ENCODE data around the gene COL4A2.

COL4A2 gene

GRCh38 chr13:110414931-110415330 lies 107.8 kb downstream of the COL4A2 start:
- Mint-ChIP-seq H3K27me3 (peaks cover 99% of the 10 kb centered on the region), H3K4me3 (no peak overlapping the region), H3K4me1 (peaks cover 22% of the 10 kb centered on the region), H3K9me3 (no peaks in the 10 kb centered on the region), H3K27ac (no peak overlapping the region)
- no peak for ATAC-seq
- DNase-seq = no peak

GRCh38 chr13:110415669-110416068 lies 108.6 kb downstream of the COL4A2 start:
- H3K27ac Mint-ChIP-seq = no peak overlapping the region
- peaks cover 99% of the 10 kb centered on the region for H3K27me3 Mint-ChIP-seq
- ATAC-seq (peak; percentile 65), DNase-seq (no peak)
- no peaks in the 10 kb centered on the region for H3K9me3 Mint-ChIP-seq
- no peak overlapping the region for H3K4me3 Mint-ChIP-seq
- peaks cover 27% of the 10 kb centered on the region for H3K4me1 Mint-ChIP-seq

DNA sequence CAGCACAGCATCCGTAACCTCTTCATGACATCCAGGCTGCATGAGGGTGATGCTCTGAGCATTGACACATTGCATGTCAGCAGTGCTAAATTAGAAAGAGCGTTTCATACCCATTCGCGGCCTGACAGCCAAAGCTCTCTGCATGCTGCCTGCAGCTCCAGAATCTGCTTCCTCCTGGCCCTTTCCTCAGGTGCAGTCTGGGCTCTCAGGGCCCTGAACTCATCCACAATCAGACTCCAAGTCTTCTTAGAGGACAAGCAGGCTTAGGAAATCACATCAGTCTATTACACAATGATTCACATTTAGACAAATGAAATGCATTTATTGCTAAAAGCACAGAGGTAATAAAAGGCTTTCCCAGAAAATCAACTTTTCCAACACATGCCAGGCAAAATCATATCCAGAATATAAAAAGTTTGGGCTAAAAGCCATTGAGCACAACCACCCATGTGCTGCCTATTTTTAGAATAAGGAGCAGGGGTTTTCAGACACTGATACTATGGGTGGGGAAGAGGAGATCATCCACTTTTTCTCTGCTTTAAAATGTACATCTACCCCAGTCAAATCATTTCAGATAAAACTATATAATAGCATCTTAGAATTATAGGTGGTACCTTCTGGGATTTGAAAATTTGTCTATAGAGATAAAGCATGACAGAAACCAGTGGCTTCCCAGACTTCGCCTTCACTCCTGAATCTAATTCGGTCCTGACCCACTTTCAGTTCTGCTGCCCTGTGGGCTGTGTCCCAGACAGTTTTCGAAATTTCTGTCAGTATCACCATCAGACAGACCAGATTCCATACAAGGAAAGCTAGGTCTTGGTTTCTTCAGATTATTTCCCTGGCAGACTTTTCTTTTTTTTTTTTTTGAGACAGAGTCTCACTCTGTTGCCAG lies 109.3 kb downstream of the COL4A2 start:
- Mint-ChIP-seq H3K27me3 (peaks cover 99% of the 10 kb centered on the region), H3K4me1 (peaks cover 34% of the 10 kb centered on the region), H3K4me3 (no peak overlapping the region), H3K9me3 (no peaks in the 10 kb centered on the region), H3K27ac (no peak overlapping the region)
- no peak for ATAC-seq
- DNase-seq = no peak

- peaks cover 40% of the 10 kb centered on the region for H3K4me1 Mint-ChIP-seq
- H3K27me3 Mint-ChIP-seq = peaks cover 98% of the 10 kb centered on the region
- no peak overlapping the region for H3K4me3 Mint-ChIP-seq
- ATAC-seq (no peak), DNase-seq (no peak)
- H3K9me3 Mint-ChIP-seq = no peaks in the 10 kb centered on the region
- no peak overlapping the region for H3K27ac Mint-ChIP-seq
Measured at GRCh38 chr13:110418944-110419343, 111.9 kb downstream of the COL4A2 start.

- DNase-seq = no peak
- no peak for ATAC-seq
Measured at GRCh38 chr13:110419381-110419791, 112.3 kb downstream of the COL4A2 start.

GRCh38 chr13:110419946-110420345 lies 112.9 kb downstream of the COL4A2 start:
- ATAC-seq = no peak
- Mint-ChIP-seq H3K27ac (no peak overlapping the region), H3K27me3 (peaks cover 98% of the 10 kb centered on the region), H3K4me1 (peaks cover 40% of the 10 kb centered on the region), H3K9me3 (no peaks in the 10 kb centered on the region), H3K4me3 (no peak overlapping the region)
- no peak for DNase-seq

More at GRCh38 chr13:110419381-110419791, 112.3 kb downstream of the COL4A2 start:
- Mint-ChIP-seq H3K4me3 (no peak overlapping the region), H3K4me1 (peaks cover 40% of the 10 kb centered on the region), H3K9me3 (no peaks in the 10 kb centered on the region), H3K27me3 (peaks cover 98% of the 10 kb centered on the region), H3K27ac (no peak overlapping the region)

DNA sequence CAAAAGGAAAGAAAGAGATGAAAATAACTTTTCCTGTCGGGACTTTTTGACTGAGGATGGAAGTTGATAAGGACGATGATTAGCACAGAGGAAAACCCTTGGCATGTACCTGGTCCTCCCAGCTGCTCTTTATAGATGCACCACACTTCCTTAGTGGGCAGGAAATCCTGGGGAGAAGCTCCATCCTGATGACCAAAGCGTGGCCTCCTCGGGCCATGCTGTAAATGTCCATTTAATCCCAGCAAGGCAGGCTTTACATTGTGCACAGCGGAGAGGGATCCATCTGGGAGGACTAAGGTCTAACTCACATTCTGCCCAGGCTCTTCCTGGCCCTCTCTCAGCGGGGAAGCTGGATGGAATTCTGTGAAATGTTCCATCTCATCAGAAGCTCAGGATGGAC lies 113.5 kb downstream of the COL4A2 start:
- Mint-ChIP-seq H3K27ac (no peak overlapping the region), H3K9me3 (no peaks in the 10 kb centered on the region), H3K4me3 (no peak overlapping the region), H3K27me3 (peaks cover 99% of the 10 kb centered on the region), H3K4me1 (peaks cover 38% of the 10 kb centered on the region)
- no peak for ATAC-seq
- no peak for DNase-seq

DNA sequence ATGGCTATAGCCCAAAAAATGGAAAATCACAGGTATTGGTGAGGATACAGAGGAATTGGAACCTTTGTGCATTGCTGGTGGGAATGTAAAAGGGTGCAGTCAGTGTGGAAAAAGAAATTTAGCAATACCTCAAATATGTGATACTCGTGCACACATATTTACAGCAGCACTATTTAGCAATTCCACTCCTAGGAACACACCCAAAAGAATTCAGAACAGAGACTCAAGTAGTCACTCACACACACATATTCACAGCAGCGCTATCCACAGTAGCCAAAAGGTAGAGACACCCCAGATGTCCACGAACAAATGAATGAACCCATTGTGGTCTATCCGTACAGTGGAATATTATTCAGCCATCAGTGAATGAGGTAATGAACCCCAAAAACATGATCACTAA lies 114.0 kb downstream of the COL4A2 start:
- Mint-ChIP-seq H3K4me1 (peaks cover 34% of the 10 kb centered on the region), H3K9me3 (no peaks in the 10 kb centered on the region), H3K27me3 (peaks cover 99% of the 10 kb centered on the region), H3K4me3 (peak overlapping the region in 1 of 2 donors; percentile 2), H3K27ac (no peak overlapping the region)
- ATAC-seq (no peak), DNase-seq (no peak)

- DNase-seq = peak in 1 of 2 donors; percentile 35
- peaks cover 33% of the 10 kb centered on the region for H3K4me1 Mint-ChIP-seq
- peaks cover 99% of the 10 kb centered on the region for H3K27me3 Mint-ChIP-seq
- peak; percentile 87 for ATAC-seq
- no peak overlapping the region for H3K27ac Mint-ChIP-seq
- no peaks in the 10 kb centered on the region for H3K9me3 Mint-ChIP-seq
- H3K4me3 Mint-ChIP-seq = peak overlapping the region in 1 of 2 donors; percentile 2
Measured at GRCh38 chr13:110421696-110422385, 114.8 kb downstream of the COL4A2 start.

DNA sequence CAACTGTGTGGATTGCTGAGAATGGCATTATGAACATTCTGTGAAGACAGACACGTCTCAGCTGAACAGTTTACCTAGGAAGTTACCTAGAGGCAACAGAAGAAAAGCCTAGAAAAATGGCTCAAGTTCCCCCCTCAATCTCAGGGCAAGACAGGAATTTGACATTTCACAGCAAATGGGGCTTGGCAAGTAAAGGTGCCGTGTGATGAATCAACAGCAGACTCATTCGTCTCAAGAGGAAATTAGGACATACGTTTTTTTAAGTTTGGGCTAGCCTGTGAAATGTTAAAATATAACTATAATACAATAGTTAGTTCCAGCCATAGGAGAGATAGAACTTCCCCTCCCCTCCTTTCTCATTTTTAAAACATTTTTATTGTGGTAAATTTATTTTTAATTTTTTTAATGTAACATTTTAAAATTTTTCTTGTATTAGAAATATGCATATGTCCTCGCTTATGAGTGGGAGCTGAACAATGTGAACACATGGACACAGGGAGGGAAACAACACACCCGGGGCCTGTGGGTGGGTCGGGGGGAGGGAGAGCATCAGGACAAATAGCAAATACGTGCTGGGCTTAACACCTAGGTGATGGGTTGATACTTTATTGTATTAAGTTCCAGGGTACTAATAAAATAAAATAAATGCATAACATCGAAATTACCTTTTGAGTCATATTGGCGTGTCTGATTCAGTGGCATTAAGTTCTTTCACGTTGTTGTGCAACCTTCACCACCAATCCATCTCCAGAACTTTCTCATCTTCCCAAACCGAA lies 116.0 kb downstream of the COL4A2 start:
- H3K4me3 Mint-ChIP-seq = no peak overlapping the region
- ATAC-seq = no peak
- H3K27ac Mint-ChIP-seq = no peak overlapping the region
- peaks cover 99% of the 10 kb centered on the region for H3K27me3 Mint-ChIP-seq
- DNase-seq = no peak
- H3K9me3 Mint-ChIP-seq = no peaks in the 10 kb centered on the region
- H3K4me1 Mint-ChIP-seq = peaks cover 33% of the 10 kb centered on the region

DNA sequence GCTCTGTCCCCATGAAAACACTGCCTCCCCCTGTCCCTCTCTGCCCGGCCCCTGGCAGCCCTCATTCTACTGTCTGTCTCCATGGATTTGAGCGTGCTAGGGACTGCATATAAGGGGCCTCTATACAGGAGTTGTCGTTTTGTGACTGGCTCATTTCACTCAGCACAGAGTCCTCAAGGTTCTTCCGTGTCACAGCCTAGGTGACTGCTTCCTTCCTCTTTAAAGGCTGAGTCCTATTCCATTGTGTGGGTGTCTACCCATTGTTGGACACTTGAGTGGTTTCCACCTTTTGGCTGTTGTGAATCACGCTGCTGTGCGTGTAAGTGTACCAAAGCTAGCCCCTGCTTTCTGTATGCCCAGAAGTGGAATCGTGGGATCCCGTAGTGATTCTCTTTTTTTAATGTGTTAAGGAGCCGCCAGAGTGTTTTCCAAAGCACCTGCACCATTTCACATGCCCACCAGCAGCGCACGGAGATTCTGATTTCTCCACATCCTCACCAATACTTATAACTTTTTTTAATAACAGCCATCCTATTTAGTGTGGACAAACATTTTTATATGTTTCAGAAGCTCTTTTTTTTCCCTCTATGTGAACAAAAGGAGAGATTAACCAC lies 116.7 kb downstream of the COL4A2 start:
- ATAC-seq = no peak
- Mint-ChIP-seq H3K27ac (no peak overlapping the region), H3K27me3 (peaks cover 99% of the 10 kb centered on the region), H3K4me3 (no peak overlapping the region), H3K9me3 (no peaks in the 10 kb centered on the region), H3K4me1 (peaks cover 33% of the 10 kb centered on the region)
- no peak for DNase-seq

- DNase-seq = no peak
- H3K27me3 Mint-ChIP-seq = peaks cover 98% of the 10 kb centered on the region
- peaks cover 27% of the 10 kb centered on the region for H3K4me1 Mint-ChIP-seq
- no peak overlapping the region for H3K4me3 Mint-ChIP-seq
- no peaks in the 10 kb centered on the region for H3K9me3 Mint-ChIP-seq
- H3K27ac Mint-ChIP-seq = no peak overlapping the region
- no peak for ATAC-seq
Measured at GRCh38 chr13:110424569-110425443, 117.7 kb downstream of the COL4A2 start.

GRCh38 chr13:110425444-110425780 lies 118.3 kb downstream of the COL4A2 start:
- DNase-seq = no peak
- Mint-ChIP-seq H3K4me1 (peaks cover 25% of the 10 kb centered on the region), H3K4me3 (no peak overlapping the region), H3K27ac (no peak overlapping the region), H3K27me3 (peaks cover 98% of the 10 kb centered on the region), H3K9me3 (no peaks in the 10 kb centered on the region)
- no peak for ATAC-seq

GRCh38 chr13:110426735-110427134 lies 119.7 kb downstream of the COL4A2 start:
- ATAC-seq = no peak
- Mint-ChIP-seq H3K27me3 (peaks cover 97% of the 10 kb centered on the region), H3K27ac (no peak overlapping the region), H3K4me1 (peaks cover 12% of the 10 kb centered on the region), H3K4me3 (no peak overlapping the region), H3K9me3 (no peaks in the 10 kb centered on the region)
- no peak for DNase-seq
